ENCODE results near the gene BCAS4. TPM values are rescaled to one million over a fixed set of nuclear protein-coding genes. Genes with fewer than 3 reads are reported as not detected.

BCAS4 gene
- total RNA-seq, 1 experiment from 2014 or later, result 29.9 TPM

DNA sequence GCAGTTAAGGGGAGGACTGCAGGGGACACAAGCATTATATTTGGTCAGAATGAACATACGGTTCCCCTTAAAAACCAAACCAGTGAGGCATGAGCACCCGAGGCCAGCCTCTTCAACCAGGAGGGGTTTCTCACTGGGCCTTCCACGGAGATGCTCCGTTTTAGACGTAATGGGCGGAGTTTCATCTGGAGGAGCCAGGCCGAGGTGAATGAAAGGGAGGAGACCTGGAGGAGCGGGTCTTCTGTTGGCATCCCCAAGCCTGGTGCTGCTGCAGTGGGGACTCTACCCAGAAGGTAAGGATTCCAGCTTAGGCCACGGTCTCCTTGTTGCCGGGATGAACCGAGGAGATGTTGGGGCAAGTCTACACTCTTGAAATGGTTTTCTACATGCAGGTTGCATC lies 89.0 kb downstream of the BCAS4 start:
- Histone ChIP-seq H3K4me1 (no peaks in the 10 kb centered on the region), H3K27me3 (replicated peaks; ENCODE audit: control insufficient read depth, insufficient read depth, low read length) (no peaks in the 10 kb centered on the region), H3K36me3 (ENCODE audit: control insufficient read depth, insufficient read depth, low read length) (no peaks in the 10 kb centered on the region; the same call in none of the 2 replicates), H3K9me3 (no peaks in the 10 kb centered on the region), H3K4me3 (ENCODE audit: low read depth, low read length) (no peak overlapping the region)
- ChIA-PET CTCF (interaction anchor here (1.2 to 1.5 kb wide), 2 partner anchors 11 to 45 kb away, joined by 3 to 4 read pairs; no protein-coding TSS in a partner anchor), POLR2A (no interaction called here)
- TF ChIP-seq, protein P1, sequence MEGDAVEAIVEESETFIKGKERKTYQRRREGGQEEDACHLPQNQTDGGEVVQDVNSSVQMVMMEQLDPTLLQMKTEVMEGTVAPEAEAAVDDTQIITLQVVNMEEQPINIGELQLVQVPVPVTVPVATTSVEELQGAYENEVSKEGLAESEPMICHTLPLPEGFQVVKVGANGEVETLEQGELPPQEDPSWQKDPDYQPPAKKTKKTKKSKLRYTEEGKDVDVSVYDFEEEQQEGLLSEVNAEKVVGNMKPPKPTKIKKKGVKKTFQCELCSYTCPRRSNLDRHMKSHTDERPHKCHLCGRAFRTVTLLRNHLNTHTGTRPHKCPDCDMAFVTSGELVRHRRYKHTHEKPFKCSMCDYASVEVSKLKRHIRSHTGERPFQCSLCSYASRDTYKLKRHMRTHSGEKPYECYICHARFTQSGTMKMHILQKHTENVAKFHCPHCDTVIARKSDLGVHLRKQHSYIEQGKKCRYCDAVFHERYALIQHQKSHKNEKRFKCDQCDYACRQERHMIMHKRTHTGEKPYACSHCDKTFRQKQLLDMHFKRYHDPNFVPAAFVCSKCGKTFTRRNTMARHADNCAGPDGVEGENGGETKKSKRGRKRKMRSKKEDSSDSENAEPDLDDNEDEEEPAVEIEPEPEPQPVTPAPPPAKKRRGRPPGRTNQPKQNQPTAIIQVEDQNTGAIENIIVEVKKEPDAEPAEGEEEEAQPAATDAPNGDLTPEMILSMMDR (IDR thresholded peaks at IDR 0.05; ENCODE audit: insufficient read depth in 1 of 2, low read depth in 1 of 2, low read length in 1 of 2, severe bottlenecking in 1 of 2, unreplicated experiment in 1 of 2), result no peak
- Mint-ChIP-seq H3K4me3 (ENCODE audit: unreplicated experiment) (no peak overlapping the region), H3K4me1 (ENCODE audit: low read depth, unreplicated experiment) (no peaks in the 10 kb centered on the region), H3K9me3 (ENCODE audit: unreplicated experiment) (no peaks in the 10 kb centered on the region), H3K36me3 (ENCODE audit: insufficient read depth, unreplicated experiment) (peaks cover 79% of the 10 kb centered on the region), H3K27ac (ENCODE audit: unreplicated experiment) (no peak overlapping the region), H3K27me3 (ENCODE audit: insufficient read depth, unreplicated experiment) (no peaks in the 10 kb centered on the region)
- intact Hi-C loops (cut with micrococcal nuclease; ENCODE audit: unreplicated experiment), result no loop called here
- no TSS peak for BruUV-seq (replicated peaks)
- DNase-seq, result peak in 1 of 2 experiments; percentile 41

DNA sequence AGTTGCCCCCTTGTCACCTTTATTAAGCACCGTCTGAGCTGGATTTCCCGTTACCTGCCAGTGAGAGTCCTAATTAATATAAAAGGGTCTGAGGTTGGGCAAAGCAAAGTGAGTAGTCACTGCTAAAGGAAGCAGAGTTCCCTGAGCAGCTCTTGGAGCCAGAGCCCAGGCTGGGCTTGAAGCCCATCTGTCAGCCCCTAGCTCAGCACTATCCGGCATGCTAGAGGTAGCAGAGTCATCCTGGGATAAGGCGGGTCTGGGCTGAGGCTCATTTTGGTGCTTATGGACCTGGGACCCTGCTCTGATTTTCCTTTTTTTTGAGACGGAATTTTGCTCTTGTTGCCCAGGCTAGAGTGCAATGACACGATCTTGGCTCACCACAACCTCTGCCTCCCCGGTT lies 90.2 kb downstream of the BCAS4 start:
- TF ChIP-seq, protein P1 (IDR thresholded peaks at IDR 0.05; ENCODE audit: insufficient read depth in 1 of 2, low read depth in 1 of 2, low read length in 1 of 2, severe bottlenecking in 1 of 2, unreplicated experiment in 1 of 2), result no peak
- no peaks in the 10 kb centered on the region for H3K4me1 Mint-ChIP-seq (ENCODE audit: low read depth, unreplicated experiment)
- no peak overlapping the region for H3K4me3 Mint-ChIP-seq (ENCODE audit: unreplicated experiment)
- no peaks in the 10 kb centered on the region for H3K9me3 Mint-ChIP-seq (ENCODE audit: unreplicated experiment)
- H3K36me3 ChIP-seq (ENCODE audit: control insufficient read depth, insufficient read depth, low read length), result peaks cover 2% of the 10 kb centered on the region
- H3K27me3 ChIP-seq (replicated peaks; ENCODE audit: control insufficient read depth, insufficient read depth, low read length), result no peaks in the 10 kb centered on the region
- ChIA-PET CTCF (interaction anchor here (0.9 to 1.7 kb wide), 3 partner anchors 90 to 96 kb away, joined by 3 to 5 read pairs (median 3); partner anchors contain the start of gene BCAS4), POLR2A (no interaction called here)
- H3K4me3 ChIP-seq (ENCODE audit: low read depth, low read length), result no peak overlapping the region
- intact Hi-C loops (cut with micrococcal nuclease; ENCODE audit: unreplicated experiment), result no loop called here
- H3K4me1 ChIP-seq, result no peaks in the 10 kb centered on the region
- H3K27me3 Mint-ChIP-seq (ENCODE audit: insufficient read depth, unreplicated experiment), result no peaks in the 10 kb centered on the region
- BruUV-seq (replicated peaks), result no TSS peak
- no peak overlapping the region for H3K27ac Mint-ChIP-seq (ENCODE audit: unreplicated experiment)
- peaks cover 82% of the 10 kb centered on the region for H3K36me3 Mint-ChIP-seq (ENCODE audit: insufficient read depth, unreplicated experiment)
- no peaks in the 10 kb centered on the region for H3K9me3 ChIP-seq
- peak in 1 of 2 experiments; percentile 39 for DNase-seq

DNA sequence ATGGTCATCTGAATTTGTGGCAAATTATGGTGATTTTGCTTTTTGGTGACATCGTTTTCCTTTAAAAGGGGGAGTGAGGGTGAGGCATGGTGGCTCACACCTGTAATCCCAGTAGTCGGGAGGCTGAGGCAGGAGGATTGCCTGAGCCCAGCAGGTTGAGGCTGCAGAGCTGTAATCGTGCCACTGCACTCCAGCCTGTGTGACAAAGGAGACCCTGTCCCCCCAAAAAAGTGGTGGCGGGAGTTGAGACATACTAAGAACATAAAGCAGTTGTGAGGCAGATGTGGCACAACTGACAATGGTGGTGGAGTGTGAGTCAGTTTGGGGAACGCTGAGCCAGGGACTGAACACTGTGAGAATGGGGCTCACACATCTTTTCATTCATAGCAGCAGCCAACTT lies 90.9 kb downstream of the BCAS4 start:
- peaks cover 82% of the 10 kb centered on the region for H3K36me3 Mint-ChIP-seq (ENCODE audit: insufficient read depth, unreplicated experiment)
- Histone ChIP-seq H3K27me3 (replicated peaks; ENCODE audit: control insufficient read depth, insufficient read depth, low read length) (no peaks in the 10 kb centered on the region), H3K4me1 (no peaks in the 10 kb centered on the region), H3K4me3 (ENCODE audit: low read depth, low read length) (no peak overlapping the region), H3K9me3 (no peaks in the 10 kb centered on the region), H3K36me3 (ENCODE audit: control insufficient read depth, insufficient read depth, low read length) (peaks cover 2% of the 10 kb centered on the region)
- POLR2A ChIA-PET, result no interaction called here
- H3K4me3 Mint-ChIP-seq (ENCODE audit: unreplicated experiment), result no peak overlapping the region
- TF ChIP-seq, protein P1 (IDR thresholded peaks at IDR 0.05; ENCODE audit: insufficient read depth in 1 of 2, low read depth in 1 of 2, low read length in 1 of 2, severe bottlenecking in 1 of 2, unreplicated experiment in 1 of 2), result no peak
- CTCF ChIA-PET, result interaction anchor here (0.6 to 1.7 kb wide), 2 partner anchors 91 to 484 kb away, joined by 5 read pairs; partner anchors contain the start of gene BCAS4
- no peaks in the 10 kb centered on the region for H3K4me1 Mint-ChIP-seq (ENCODE audit: low read depth, unreplicated experiment)
- no TSS peak for BruUV-seq (replicated peaks)
- H3K27ac Mint-ChIP-seq (ENCODE audit: unreplicated experiment), result peak overlapping the region; percentile 66
- intact Hi-C loops (cut with micrococcal nuclease; ENCODE audit: unreplicated experiment), result no loop called here
- H3K27me3 Mint-ChIP-seq (ENCODE audit: insufficient read depth, unreplicated experiment), result no peaks in the 10 kb centered on the region
- DNase-seq, result peak in 1 of 2 experiments; percentile 38
- no peaks in the 10 kb centered on the region for H3K9me3 Mint-ChIP-seq (ENCODE audit: unreplicated experiment)

All from Caco-2 (cell line).